ENCODE measurements around the gene NCOR2.

Gene NCOR2

DNA sequence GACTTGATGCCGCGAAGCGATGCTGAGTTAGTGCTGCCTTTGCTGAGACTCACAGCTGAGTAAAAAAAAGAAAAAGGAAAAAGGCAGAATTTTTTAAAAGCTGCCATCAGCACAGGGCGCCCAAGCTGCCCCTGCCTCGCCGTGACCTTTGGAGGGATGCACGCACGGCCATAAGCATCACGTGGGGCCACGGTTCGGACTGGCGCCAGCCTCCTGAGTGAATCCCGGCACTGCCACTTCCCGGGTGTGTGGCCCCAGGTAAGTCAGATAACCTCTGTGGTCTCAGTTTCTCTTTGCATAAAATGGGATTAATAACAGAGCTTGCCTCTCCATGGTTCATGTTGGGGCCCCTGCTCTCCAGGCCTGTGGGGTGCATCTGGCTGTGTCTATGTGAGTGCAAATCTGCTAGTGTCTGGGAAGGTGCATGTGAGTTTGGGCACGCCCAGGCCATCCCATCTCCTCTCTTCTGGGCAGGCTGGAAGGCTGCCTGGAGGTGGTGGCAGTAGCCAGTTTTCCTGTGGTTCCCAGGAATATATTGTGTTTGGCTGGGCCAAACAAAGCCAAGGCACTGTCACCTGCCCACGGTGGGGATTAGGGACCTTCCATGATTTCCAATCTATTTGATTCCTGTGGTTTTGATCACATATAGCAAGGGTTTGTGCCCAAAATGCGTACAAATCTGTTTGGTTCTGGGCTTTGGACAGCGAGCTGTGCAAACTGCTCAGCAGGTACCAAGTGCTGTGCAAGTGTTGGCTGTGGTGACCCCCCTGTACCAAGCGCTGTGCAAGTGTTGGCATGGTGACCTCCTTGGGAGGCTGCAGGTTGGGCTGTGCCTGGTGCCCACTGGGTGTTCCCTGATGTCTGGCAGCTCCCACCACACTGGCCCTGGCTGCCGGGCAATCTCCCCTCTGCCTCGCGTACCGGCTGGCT, 43.5 kb upstream of the NCOR2 start:
- Histone ChIP-seq H3K36me3 (no peaks in the 10 kb centered on the region), H4K20me1 (peaks cover 0 to 10% (median 0%) of the 10 kb centered on the region in 11 experiments; a peak in 5 of 22 replicates), H3K9ac (peak overlapping the region in 2 of 11 experiments; percentile 4 to 44; a peak in 1 of 22 replicates), H3K4me2 (peak overlapping the region; percentile 80 to 97 (median 87); a peak in 17 of 22 replicates), H3K4me1 (peaks cover 28 to 51% (median 47%) of the 10 kb centered on the region in 10 experiments), H3K27me3 (peaks cover 0 to 15% (median 0%) of the 10 kb centered on the region in 11 experiments; a peak in 5 of 22 replicates), H3K9me3 (replicated peaks in 1 of 11) (peaks cover 6 to 20% (median 11%) of the 10 kb centered on the region in 11 experiments; a peak in 19 of 22 replicates), H3K4me3 (no peak overlapping the region), H3K27ac (peak overlapping the region in 1 of 11 experiments; percentile 21; a peak in 1 of 22 replicates)
- no peak for TF ChIP-seq Cebpa-rat (IDR thresholded peaks at IDR 0.05)

DNA sequence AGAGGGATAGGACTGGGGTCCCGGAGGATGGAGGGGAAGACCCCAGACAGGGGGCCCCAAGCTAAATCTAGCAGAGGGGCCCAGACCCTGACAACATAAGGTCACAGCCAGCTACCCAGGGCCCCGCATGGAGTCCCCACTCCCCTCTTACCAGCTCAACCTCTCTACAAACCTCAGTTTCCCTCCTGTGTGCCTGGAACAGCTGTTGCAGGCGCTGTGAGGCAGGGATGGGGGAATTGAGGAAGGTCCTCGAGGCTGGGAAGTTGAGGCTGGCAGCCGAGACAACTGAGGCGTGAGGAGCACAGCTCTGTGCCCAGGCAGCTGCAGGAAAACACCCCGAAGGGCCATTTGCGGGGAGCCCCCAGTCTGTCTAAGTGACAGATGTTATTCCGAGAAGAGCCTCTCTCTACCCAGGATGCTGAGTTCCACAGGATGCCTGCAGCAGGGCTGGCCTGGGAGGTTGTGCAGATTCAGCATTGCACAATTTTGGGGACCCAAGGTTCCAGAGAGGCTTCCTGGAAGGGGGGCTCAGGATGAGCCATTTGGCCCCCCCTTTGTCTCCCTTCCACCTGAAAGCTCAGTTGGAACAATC, 42.7 kb upstream of the NCOR2 start:
- TF ChIP-seq Cebpa-rat (IDR thresholded peaks at IDR 0.05) = no peak
- Histone ChIP-seq H3K4me3 (no peak overlapping the region), H3K4me2 (peak overlapping the region; percentile 80 to 97 (median 87)), H3K27me3 (peaks cover 0 to 15% (median 0%) of the 10 kb centered on the region in 11 experiments; a peak in 5 of 22 replicates), H3K9ac (peak overlapping the region in 6 of 11 experiments; percentile 4 to 44 (median 15); a peak in 6 of 22 replicates), H3K36me3 (no peaks in the 10 kb centered on the region), H4K20me1 (peaks cover 0 to 10% (median 0%) of the 10 kb centered on the region in 11 experiments; a peak in 5 of 22 replicates), H3K27ac (peak overlapping the region in 5 of 11 experiments; percentile 21 to 59 (median 39); a peak in 9 of 22 replicates), H3K9me3 (replicated peaks in 1 of 11) (peaks cover 6 to 20% (median 11%) of the 10 kb centered on the region in 11 experiments; a peak in 19 of 22 replicates), H3K4me1 (peaks cover 32 to 58% (median 54%) of the 10 kb centered on the region in 10 experiments)

DNA sequence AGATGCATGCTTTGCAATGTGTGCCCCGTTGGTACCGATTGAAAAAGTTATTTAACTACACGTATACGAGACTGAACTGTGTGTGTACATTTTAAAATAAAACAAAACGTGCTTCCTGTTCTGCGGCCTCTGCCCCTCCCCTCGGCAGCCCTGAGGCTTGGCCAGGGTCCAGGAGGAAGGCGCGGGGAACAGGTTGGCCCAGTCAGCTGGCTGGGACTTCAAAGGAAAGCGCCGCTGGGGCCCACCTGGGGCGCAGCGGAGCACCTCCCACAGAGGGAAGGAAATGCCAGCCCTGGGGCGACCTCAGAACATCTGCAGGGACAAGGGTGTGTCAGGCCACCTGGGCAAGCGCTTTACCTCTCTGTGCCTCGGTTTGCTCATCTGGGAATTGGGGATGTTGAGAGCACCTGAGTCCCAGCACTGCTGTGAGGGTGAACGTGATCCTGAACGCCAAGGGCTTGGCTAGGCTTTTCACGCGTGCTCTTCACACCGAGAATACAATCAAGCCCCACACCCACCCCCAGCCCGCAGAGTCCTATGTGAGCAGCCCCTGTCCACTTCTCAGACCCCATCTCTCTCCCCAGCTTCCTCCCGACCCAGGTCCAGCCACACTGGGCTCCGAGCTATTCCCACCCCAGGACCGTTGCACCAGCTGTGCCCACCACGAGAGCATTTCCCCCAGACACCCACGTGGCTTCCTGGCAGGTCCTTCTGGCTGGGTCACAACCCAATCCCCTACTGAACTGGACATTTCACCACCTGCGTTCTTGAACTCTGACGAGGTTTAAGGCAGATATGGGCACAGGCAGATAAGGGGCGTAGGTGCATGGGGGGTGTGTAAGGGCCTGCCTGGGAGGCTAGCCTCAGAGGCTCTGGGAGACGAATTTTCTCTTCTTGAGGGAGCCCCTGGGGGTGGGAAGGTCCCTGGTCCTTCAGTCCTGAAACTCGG, 41.9 kb upstream of the NCOR2 start:
- peak overlapping the region in 8 of 11 experiments; percentile 20 to 61 (median 44); a peak in 14 of 22 replicates for H3K9ac ChIP-seq
- peaks cover 0 to 15% (median 0%) of the 10 kb centered on the region in 11 experiments; a peak in 5 of 22 replicates for H3K27me3 ChIP-seq
- no peaks in the 10 kb centered on the region for H3K36me3 ChIP-seq
- H4K20me1 ChIP-seq = peaks cover 0 to 10% (median 0%) of the 10 kb centered on the region in 11 experiments; a peak in 5 of 22 replicates
- TF ChIP-seq Cebpa-rat (IDR thresholded peaks at IDR 0.05) = no peak
- H3K4me1 ChIP-seq = peaks cover 32 to 65% (median 57%) of the 10 kb centered on the region in 10 experiments
- H3K9me3 ChIP-seq (replicated peaks in 1 of 11) = peaks cover 2 to 16% (median 7%) of the 10 kb centered on the region in 11 experiments; a peak in 18 of 22 replicates
- H3K4me3 ChIP-seq = peak overlapping the region in 3 of 10 experiments; percentile 2 to 27 (median 8); a peak in 3 of 20 replicates
- H3K4me2 ChIP-seq = peak overlapping the region; percentile 80 to 97 (median 87)
- peak overlapping the region in 9 of 11 experiments; percentile 40 to 68 (median 59); a peak in 18 of 22 replicates for H3K27ac ChIP-seq

DNA sequence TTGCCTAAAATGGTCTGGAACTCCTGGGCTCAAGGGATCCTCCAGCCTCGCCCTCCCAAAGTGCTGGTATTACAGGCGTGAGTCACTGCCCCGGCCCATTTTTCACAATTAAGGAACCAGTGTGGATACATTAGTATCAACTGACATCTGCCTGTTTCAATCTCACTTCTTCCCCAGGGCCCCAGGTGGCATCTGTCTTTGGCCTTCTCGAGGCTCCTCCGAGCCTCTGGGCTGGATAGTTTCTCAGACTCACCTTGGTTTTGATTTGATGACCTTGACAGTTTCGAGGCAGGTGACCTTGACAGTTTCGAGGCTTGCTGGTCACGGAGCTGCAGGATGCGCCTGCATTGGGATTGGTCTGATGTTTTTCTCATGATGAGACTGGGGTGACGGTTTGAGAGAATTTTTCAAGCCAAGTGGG, 41.0 kb upstream of the NCOR2 start:
- H3K27ac ChIP-seq = peak overlapping the region in 9 of 11 experiments; percentile 40 to 68 (median 59); a peak in 18 of 22 replicates
- 0 out of 22 replicates have a peak, but pooled peaks of 1 of the 11 experiments have one; percentile 30 for TF ChIP-seq Cebpa-rat (IDR thresholded peaks at IDR 0.05)
- peak overlapping the region in 2 of 10 experiments; percentile 2 to 27; a peak in 1 of 20 replicates for H3K4me3 ChIP-seq
- H3K4me2 ChIP-seq = peak overlapping the region; percentile 80 to 97 (median 87)
- no peaks in the 10 kb centered on the region for H3K36me3 ChIP-seq
- H3K9me3 ChIP-seq (replicated peaks in 1 of 11) = peaks cover 0 to 8% (median 0%) of the 10 kb centered on the region in 11 experiments; a peak in 4 of 22 replicates
- H3K4me1 ChIP-seq = peaks cover 37 to 69% (median 64%) of the 10 kb centered on the region in 10 experiments
- peaks cover 0 to 10% (median 0%) of the 10 kb centered on the region in 11 experiments; a peak in 5 of 22 replicates for H4K20me1 ChIP-seq
- H3K27me3 ChIP-seq = peaks cover 0 to 15% (median 0%) of the 10 kb centered on the region in 11 experiments; a peak in 5 of 22 replicates
- peak overlapping the region in 8 of 11 experiments; percentile 20 to 61 (median 44); a peak in 13 of 22 replicates for H3K9ac ChIP-seq

DNA sequence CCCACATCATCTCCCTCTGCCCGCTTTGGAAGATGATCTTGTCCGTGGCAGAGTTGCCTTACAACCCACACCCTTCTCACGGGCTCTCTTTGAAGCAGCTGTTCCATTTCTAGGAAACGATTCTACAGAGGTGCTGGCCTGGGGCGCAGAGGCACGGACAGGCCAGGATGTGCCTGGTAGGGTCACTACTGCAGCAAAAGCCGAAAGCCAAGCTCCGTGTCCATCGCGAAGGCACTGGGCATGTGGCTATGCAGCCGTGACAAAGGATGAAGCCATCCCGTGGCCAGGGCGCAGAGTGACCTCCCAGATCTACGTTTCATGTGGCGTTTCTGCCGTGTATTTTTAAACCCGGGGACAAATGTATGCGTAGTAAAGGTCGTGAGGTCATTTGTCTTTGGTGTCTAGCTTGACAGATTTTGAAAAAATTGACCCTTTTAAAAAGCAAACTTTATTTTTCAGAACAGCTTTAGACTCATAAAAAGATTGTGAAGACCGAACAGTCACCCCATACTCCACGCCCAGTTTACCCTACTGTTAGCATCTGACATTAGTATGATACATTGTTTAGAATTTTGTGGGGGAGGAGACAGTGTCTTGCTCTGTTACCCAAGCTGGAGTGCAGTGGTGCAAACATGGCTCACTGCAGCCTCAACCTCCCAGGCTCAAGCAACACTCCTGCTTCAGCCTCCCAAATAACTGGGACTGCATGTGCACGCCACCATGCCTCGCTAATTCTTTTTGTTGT, 40.4 kb upstream of the NCOR2 start:
- peaks cover 43 to 75% (median 68%) of the 10 kb centered on the region in 10 experiments for H3K4me1 ChIP-seq

DNA sequence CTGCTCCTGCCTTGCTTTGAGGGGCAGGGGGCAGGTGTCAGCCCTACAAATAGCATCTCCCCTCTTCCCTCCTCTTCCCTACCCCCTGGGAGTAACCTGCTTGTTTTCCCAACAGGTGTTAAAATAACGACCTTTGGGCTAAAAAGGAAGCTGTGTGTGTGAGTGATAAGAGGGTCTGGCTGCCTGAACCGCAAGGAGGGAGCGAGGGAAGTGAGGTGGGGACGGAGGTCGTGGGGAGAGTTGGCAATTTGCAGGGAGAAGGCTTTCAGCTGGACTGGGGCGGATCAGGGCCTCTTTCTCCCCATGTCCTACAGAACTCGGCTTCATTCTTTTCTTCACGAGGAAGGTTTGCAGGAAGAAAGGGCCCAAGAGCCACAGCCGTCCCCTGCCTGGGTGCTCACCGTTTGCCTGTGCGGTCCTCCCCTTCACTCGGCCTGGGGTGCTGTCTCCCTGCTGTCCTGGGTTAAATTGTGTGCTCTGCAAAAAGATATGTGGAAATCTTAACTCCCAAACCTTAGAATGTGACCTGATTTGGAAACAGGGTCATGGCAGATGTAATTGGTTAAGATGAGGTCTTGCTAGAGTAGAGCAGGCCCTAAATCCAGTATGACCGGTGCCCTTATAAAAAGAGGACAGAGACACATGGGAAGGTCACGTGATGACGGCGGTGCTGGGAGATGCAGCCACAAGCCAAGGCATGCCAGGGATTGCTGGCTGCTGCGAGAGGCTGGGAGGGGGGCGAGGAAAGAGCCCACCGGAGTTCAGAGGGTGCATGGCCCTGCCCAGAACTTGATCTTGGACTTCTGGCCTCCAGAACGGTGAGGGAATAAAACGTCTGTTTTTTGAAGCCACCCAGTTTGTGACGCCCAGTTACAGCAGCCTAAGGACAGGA, 38.7 kb upstream of the NCOR2 start:
- peak overlapping the region in 10 of 11 experiments; percentile 3 to 71 (median 55); a peak in 19 of 22 replicates for H3K4me2 ChIP-seq
- peaks cover 46 to 78% (median 70%) of the 10 kb centered on the region in 10 experiments for H3K4me1 ChIP-seq
- peaks cover 0 to 15% (median 0%) of the 10 kb centered on the region in 11 experiments; a peak in 5 of 22 replicates for H3K27me3 ChIP-seq
- peak overlapping the region in 4 of 11 experiments; percentile 3 to 39 (median 29); a peak in 5 of 22 replicates for H3K9ac ChIP-seq
- no peaks in the 10 kb centered on the region for H3K36me3 ChIP-seq
- peaks cover 0 to 10% (median 0%) of the 10 kb centered on the region in 11 experiments; a peak in 5 of 22 replicates for H4K20me1 ChIP-seq
- H3K9me3 ChIP-seq (replicated peaks in 1 of 11) = no peaks in the 10 kb centered on the region
- no peak for TF ChIP-seq Cebpa-rat (IDR thresholded peaks at IDR 0.05)
- H3K4me3 ChIP-seq = no peak overlapping the region
- peak overlapping the region in 1 of 11 experiments; percentile 23; a peak in 1 of 22 replicates for H3K27ac ChIP-seq

More for the DNA sequence above, 40.4 kb upstream of the NCOR2 start:
- H3K4me3 ChIP-seq = no peak overlapping the region
- H3K9me3 ChIP-seq (replicated peaks in 1 of 11) = 0 out of 22 replicates have a peak, but pooled peaks cover 0 to 2% (median 0%) of the 10 kb centered on the region in 11 experiments
- peaks cover 0 to 15% (median 0%) of the 10 kb centered on the region in 11 experiments; a peak in 5 of 22 replicates for H3K27me3 ChIP-seq
- 0 out of 22 replicates have a peak, but pooled peaks of 1 of the 11 experiments have one; percentile 39 for TF ChIP-seq Cebpa-rat (IDR thresholded peaks at IDR 0.05)
- H3K27ac ChIP-seq = peak overlapping the region in 7 of 11 experiments; percentile 14 to 68 (median 57); a peak in 11 of 22 replicates
- H3K4me2 ChIP-seq = peak overlapping the region; percentile 80 to 97 (median 87)
- no peaks in the 10 kb centered on the region for H3K36me3 ChIP-seq
- H3K9ac ChIP-seq = peak overlapping the region in 2 of 11 experiments; percentile 1 to 61; a peak in 2 of 22 replicates
- H4K20me1 ChIP-seq = peaks cover 0 to 10% (median 0%) of the 10 kb centered on the region in 11 experiments; a peak in 5 of 22 replicates
